HL-60 (cell line): ENCODE results near the gene FCN2.

Source experiments
- DNase-seq, 2 experiments: peaks; one replicate each; pipeline ENCODE4 v3.0.0-alpha.2; 2010 to 2020; ENCODE audit warnings: low read depth in 1 of 2, low spot score in 1 of 2
- H3K27ac ChIP-seq: fragments of 250-450 bp; sonication (Bioruptor Pico); replicated peaks from 2 replicates; pipeline ENCODE4 v1.5.1; 2020; ENCODE audit warnings: mild to moderate bottlenecking, moderate library complexity
- H3K27me3 ChIP-seq: fragments of 250-450 bp; sonication (Bioruptor Pico); 2 replicates; pipeline ENCODE4 v1.5.1; 2021; ENCODE audit warnings: mild to moderate bottlenecking, moderate library complexity; ENCODE audit not compliant: insufficient read depth, poor library complexity, severe bottlenecking
- H3K4me3 ChIP-seq: replicated peaks from 2 replicates; pipeline ENCODE4 v1.5.1; 2011; ENCODE audit warnings: mild to moderate bottlenecking, control low read depth, low read length; ENCODE audit not compliant: insufficient read depth
- CTCF ChIP-seq: IDR thresholded peaks from one replicate; pipeline ENCODE4 v1.5.1; 2011; ENCODE audit warnings: low read length, control low read depth, inconsistent platforms; ENCODE audit not compliant: insufficient read depth
- GABPA ChIP-seq: IDR thresholded peaks from 2 replicates; pipeline ENCODE4 v1.6.1; 2012; ENCODE audit warnings: low read depth
- POLR2AphosphoS5 ChIP-seq: IDR thresholded peaks from 2 replicates; pipeline ENCODE4 v1.6.1; 2012; ENCODE audit warnings: low read depth
- REST ChIP-seq: IDR thresholded peaks from 2 replicates; pipeline ENCODE4 v1.6.1; 2012; ENCODE audit warnings: low read depth; ENCODE audit not compliant: insufficient replicate concordance
- SPI1 ChIP-seq: IDR thresholded peaks from 2 replicates; pipeline ENCODE4 v1.6.1; 2012; ENCODE audit warnings: low read depth, mild to moderate bottlenecking, borderline replicate concordance

Gene FCN2

GRCh38 chr9:134883040-134883782 is 2.6 kb downstream of the FCN2 start:
- Histone ChIP-seq H3K27ac (no peak overlapping the region), H3K27me3 (no peaks in the 10 kb centered on the region), H3K4me3 (no peak overlapping the region)
- no peak for DNase-seq
- TF ChIP-seq REST (no peak), GABPA (no peak), SPI1 (no peak), POLR2AphosphoS5 (no peak), CTCF (no peak)

GRCh38 chr9:134884492-134884891 is 3.9 kb downstream of the FCN2 start:
- Histone ChIP-seq H3K27me3 (no peaks in the 10 kb centered on the region), H3K27ac (no peak overlapping the region), H3K4me3 (no peak overlapping the region)
- TF ChIP-seq GABPA = no peak
- no peak for TF ChIP-seq SPI1
- TF ChIP-seq POLR2AphosphoS5 = no peak
- no peak for TF ChIP-seq REST
- TF ChIP-seq CTCF = no peak
- no peak for DNase-seq

- Histone ChIP-seq H3K4me3 (no peak overlapping the region), H3K27me3 (no peaks in the 10 kb centered on the region), H3K27ac (no peak overlapping the region)
- no peak for DNase-seq
- no peak for TF ChIP-seq REST
- no peak for TF ChIP-seq SPI1
- no peak for TF ChIP-seq POLR2AphosphoS5
- TF ChIP-seq CTCF = no peak
- TF ChIP-seq GABPA = no peak
Observed at GRCh38 chr9:134885001-134885678, 4.5 kb downstream of the FCN2 start.
